A549 (cell line): ENCODE data around the gene ZNF740. TPM values are rescaled to one million over a fixed set of nuclear protein-coding genes. Genes with fewer than 3 reads are reported as not detected.

Experiments
- ATAC-seq, 2 experiments: fragments of 200-7000 bp in 1 of 2; fragments of >200 bp in 1 of 2; cut with Nextera tagmentation in 1 of 2; cut with Tn5 transposase in 1 of 2; 3 replicates each; pipeline versions ENCODE4 v1.8.0 to v1.9.1; 2018 to 2020; ENCODE audit warnings: mild to moderate bottlenecking in 1 of 2, moderate library complexity in 1 of 2
- CTCF ChIA-PET: fragments of 300-600 bp; sonication (Branson Sonifier 250); formaldehyde crosslinking; extraction: SDS; loops from one replicate; lab custom pipeline; 2021; ENCODE audit warnings: antibody characterized with exemption, inconsistent platforms; lab: Yijun Ruan, JAX
- POLR2A ChIA-PET: fragments of 350-600 bp; formaldehyde crosslinking; extraction: SDS; loops from one replicate; lab custom pipeline; 2021; ENCODE audit warnings: antibody characterized with exemption, inconsistent platforms; lab: Yijun Ruan, JAX
- DNase-seq, 2 experiments: peaks; one replicate each; pipeline versions ENCODE4 v3.0.0 to v3.0.0-alpha.2; 2011 to 2016; ENCODE audit warnings: low read depth in 1 of 2, low spot score in 1 of 2
- FAIRE-seq: peaks from 2 replicates; lab custom pipeline; 2011; peaks lifted over from hg19 to GRCh38; lab: Jason Lieb, UNC
- H3K27ac ChIP-seq, 2 experiments: fragments of >200 bp; sonication (Bioruptor Twin); formaldehyde crosslinking; 3 replicates each; pipeline ENCODE4 v1.5.1; 2016 to 2017
- H3K4me1 ChIP-seq: fragments of >200 bp; sonication (Bioruptor Twin); formaldehyde crosslinking; 3 replicates; pipeline ENCODE4 v1.6.1; 2016
- H3K4me2 ChIP-seq: fragments of >200 bp; sonication (Bioruptor Twin); formaldehyde crosslinking; 3 replicates; pipeline ENCODE4 v1.6.1; 2016
- H3K4me3 ChIP-seq: fragments of >200 bp; sonication (Bioruptor Twin); formaldehyde crosslinking; 3 replicates; pipeline ENCODE4 v1.5.1; 2016
- H3K9me3 ChIP-seq: fragments of >200 bp; sonication (Bioruptor Twin); formaldehyde crosslinking; 3 replicates; pipeline ENCODE4 v1.6.1; 2016
- CBX2 ChIP-seq: fragments of 200-600 bp; sonication (generic); IDR thresholded peaks from 2 replicates; pipeline ENCODE4 v1.6.1; 2016; ENCODE audit warnings: low read depth, mild to moderate bottlenecking, borderline replicate concordance
- CEBPB ChIP-seq, 2 experiments: fragments of >200 bp in 1 of 2; sonication (Bioruptor Twin) in 1 of 2; formaldehyde crosslinking in 1 of 2; IDR thresholded peaks; 2 replicates each; pipeline ENCODE4 v1.6.1; 2012 to 2016
- CHD2 ChIP-seq: fragments of 150-350 bp; IDR thresholded peaks from 2 replicates; pipeline ENCODE4 v1.6.1; 2014; ENCODE audit warnings: low read length; ENCODE audit not compliant: partially characterized antibody
- ESRRA ChIP-seq: fragments of 150-350 bp; IDR thresholded peaks from 2 replicates; pipeline ENCODE4 v1.6.1; 2014; ENCODE audit warnings: mild to moderate bottlenecking, low read length, borderline replicate concordance
- FOSL2 ChIP-seq, 2 experiments: fragments of 450-650 bp in 1 of 2; fragments of >200 bp in 1 of 2; sonication (Bioruptor Twin) in 1 of 2; formaldehyde crosslinking; IDR thresholded peaks; 2 replicates each; pipeline versions ENCODE4 v1.5.0 to v1.6.1; 2016 to 2020; ENCODE audit warnings: mild to moderate bottlenecking in 1 of 2, moderate library complexity in 1 of 2
- FOXS1 ChIP-seq: fragments of 250-450 bp; sonication (Bioruptor Pico); IDR thresholded peaks from 2 replicates; pipeline ENCODE4 v1.5.0; 2020; ENCODE audit warnings: mild to moderate bottlenecking, moderate library complexity
- HOXB13 ChIP-seq: fragments of 250-450 bp; sonication (Bioruptor Pico); IDR thresholded peaks from 2 replicates; pipeline ENCODE4 v1.5.0; 2020; ENCODE audit warnings: low read depth, mild to moderate bottlenecking, moderate library complexity
- KDM5A ChIP-seq: fragments of 200-600 bp; sonication (generic); IDR thresholded peaks from 2 replicates; pipeline ENCODE4 v1.6.1; 2016; ENCODE audit warnings: antibody characterized with exemption, mild to moderate bottlenecking
- MAFK ChIP-seq: fragments of 450-650 bp; IDR thresholded peaks from 2 replicates; pipeline ENCODE4 v1.6.1; 2014; ENCODE audit not compliant: partially characterized antibody
- MAZ ChIP-seq: fragments of 150-350 bp; IDR thresholded peaks from 2 replicates; pipeline ENCODE4 v1.6.1; 2014; ENCODE audit warnings: antibody characterized with exemption, low read depth, low read length, borderline replicate concordance
- MYC ChIP-seq: IDR thresholded peaks from 2 replicates; pipeline ENCODE4 v1.6.1; 2012; ENCODE audit warnings: mild to moderate bottlenecking, inconsistent platforms, low read length, improper control_type of control experiment, borderline replicate concordance
- NPAS2 ChIP-seq: fragments of 250-450 bp; sonication (Bioruptor Pico); IDR thresholded peaks from 2 replicates; pipeline ENCODE4 v1.8.0; 2022; ENCODE audit warnings: mild to moderate bottlenecking, moderate library complexity, borderline replicate concordance
- PHF8 ChIP-seq: fragments of 200-600 bp; sonication (generic); IDR thresholded peaks from 2 replicates; pipeline ENCODE4 v1.6.1; 2016; ENCODE audit warnings: low read depth, mild to moderate bottlenecking, antibody characterized with exemption, moderate library complexity, borderline replicate concordance
- RARB ChIP-seq: fragments of 250-450 bp; sonication (Bioruptor Pico); IDR thresholded peaks from 2 replicates; pipeline ENCODE4 v1.8.0; 2021; ENCODE audit warnings: mild to moderate bottlenecking, moderate library complexity
- SMC3 ChIP-seq: fragments of >200 bp; sonication (Bioruptor Twin); formaldehyde crosslinking; IDR thresholded peaks from 3 replicates; pipeline ENCODE4 v1.6.1; 2018; ENCODE audit warnings: inconsistent platforms
- ZFP36 ChIP-seq: fragments of 450-650 bp; IDR thresholded peaks from 2 replicates; pipeline ENCODE4 v1.6.1; 2014; ENCODE audit warnings: borderline replicate concordance; ENCODE audit not compliant: partially characterized antibody
- WGBS: methylation state at CpG from one replicate; pipeline ENCODE4 v1.1.6; 2017; ENCODE audit errors: missing lambda C conversion rate; 5-methylcytosine and 5-hydroxymethylcytosine counted together
- polyA plus RNA-seq, 4 experiments: library from polyadenylated mRNA; depleted of rRNA in 3 of 4; stranded (reverse); fragments of >200 nt; fragmentation: RNase III in 1 of 4; extraction: RNeasy Plus Mini Kit Qiagen cat#74134 plus additional on column Dnase treatment in 1 of 4; gene quantifications; 2 replicates in 3 of 4; 3 replicates in 1 of 4; pipeline ENCODE4 v1.2.3, GENCODE V29; 2011 to 2017
- TF ChIP-seq, protein P1 (sequence below): fragments of 250-450 bp; sonication (Bioruptor Pico); IDR thresholded peaks from 2 replicates; pipeline ENCODE4 v1.5.0; 2020; ENCODE audit warnings: low read depth, mild to moderate bottlenecking, moderate library complexity
- TF ChIP-seq, protein P2 (sequence below): IDR thresholded peaks from 2 replicates; pipeline ENCODE4 v1.6.1; 2012
- TF ChIP-seq, protein P3 (sequence below): fragments of 450-650 bp; IDR thresholded peaks from 2 replicates; pipeline ENCODE4 v1.6.1; 2014; ENCODE audit warnings: antibody characterized with exemption
- TF ChIP-seq, protein P4 (sequence below): fragments of >200 bp; sonication (Bioruptor Twin); formaldehyde crosslinking; IDR thresholded peaks from 3 replicates; pipeline ENCODE4 v1.5.1; 2016

ZNF740 gene
- polyA plus RNA-seq, 2 of the 4 experiments (the other 2 are of a cell fraction), result 15.1 to 28.8 TPM

DNA sequence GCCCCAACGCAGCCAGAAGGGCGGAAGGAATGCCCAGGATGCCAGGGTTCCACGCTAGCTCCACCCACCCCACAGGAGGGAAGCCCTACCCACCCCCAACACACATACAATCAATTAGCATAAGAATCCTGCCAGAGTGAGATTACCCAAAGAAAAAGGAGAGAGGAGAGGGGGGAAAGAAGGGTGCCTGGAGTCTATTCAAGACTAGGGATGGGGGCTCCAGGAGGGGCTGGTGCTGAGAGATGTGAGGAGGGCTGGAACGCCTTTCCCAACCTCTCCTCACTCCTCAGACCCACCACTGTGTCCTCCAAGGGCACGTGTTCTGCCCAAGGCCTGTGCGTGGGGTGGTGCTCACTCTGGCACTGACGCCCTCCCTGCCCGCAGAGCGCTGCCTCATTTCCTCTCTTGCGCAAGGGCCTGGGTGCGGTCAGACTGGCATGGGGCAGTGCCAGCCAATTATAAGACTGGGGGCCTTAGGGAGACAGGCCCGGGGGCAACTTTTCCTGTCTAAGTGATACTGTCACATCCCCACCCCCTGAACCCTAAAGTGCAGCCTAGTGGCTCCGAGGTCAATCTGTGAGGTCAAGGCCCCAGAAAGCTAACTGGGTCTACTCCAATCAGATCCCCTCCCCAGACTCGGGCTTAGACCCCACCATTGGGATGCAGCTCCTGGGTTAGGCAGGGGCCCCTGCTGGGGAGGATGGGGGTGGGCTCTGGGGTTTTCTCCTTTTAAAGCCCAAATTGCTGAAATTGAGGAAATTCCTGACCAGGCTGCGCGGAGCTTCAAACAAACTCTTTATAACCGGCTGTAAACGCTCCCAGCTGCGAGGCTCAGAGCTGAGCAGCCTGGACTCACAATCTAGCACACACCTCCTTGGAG is 36.8 kb downstream of the ZNF740 start:
- H3K4me2 ChIP-seq, result peak overlapping the region; percentile 97
- H3K4me1 ChIP-seq, result peaks cover 35% of the 10 kb centered on the region
- DNase-seq (peak in 1 of 2 experiments; percentile 52), FAIRE-seq (no peak), ATAC-seq (no peak)
- 67% methylated on average over 19 of the region's 19 CpGs for WGBS
- peak overlapping the region; percentile 14 to 98 for H3K27ac ChIP-seq
- H3K9me3 ChIP-seq, result no peaks in the 10 kb centered on the region
- H3K4me3 ChIP-seq, result no peak overlapping the region
- ChIA-PET POLR2A (interaction anchor here (0.8 kb wide), 1 partner anchor 224 kb away, joined by 3 read pairs; no protein-coding TSS in a partner anchor), CTCF (interaction anchor here (0.9 to 33.2 kb wide), 9 partner anchors 17 to 104 kb away, joined by 3 to 1046 read pairs (median 103); partner anchors contain the start of genes AAAS, ESPL1, MYG1 and PFDN5)
- peak; percentile 82 to 97 for TF ChIP-seq CEBPB (IDR thresholded peaks at IDR 0.05)
- TF ChIP-seq KDM5A, result no peak
- TF ChIP-seq, protein P1, sequence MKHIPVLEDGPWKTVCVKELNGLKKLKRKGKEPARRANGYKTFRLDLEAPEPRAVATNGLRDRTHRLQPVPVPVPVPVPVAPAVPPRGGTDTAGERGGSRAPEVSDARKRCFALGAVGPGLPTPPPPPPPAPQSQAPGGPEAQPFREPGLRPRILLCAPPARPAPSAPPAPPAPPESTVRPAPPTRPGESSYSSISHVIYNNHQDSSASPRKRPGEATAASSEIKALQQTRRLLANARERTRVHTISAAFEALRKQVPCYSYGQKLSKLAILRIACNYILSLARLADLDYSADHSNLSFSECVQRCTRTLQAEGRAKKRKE, result 0 out of 2 replicates have a peak, but pooled peaks have one; percentile 24
- TF ChIP-seq PHF8, result no peak
- TF ChIP-seq, protein P2, sequence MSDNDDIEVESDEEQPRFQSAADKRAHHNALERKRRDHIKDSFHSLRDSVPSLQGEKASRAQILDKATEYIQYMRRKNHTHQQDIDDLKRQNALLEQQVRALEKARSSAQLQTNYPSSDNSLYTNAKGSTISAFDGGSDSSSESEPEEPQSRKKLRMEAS, result peak; percentile 67
- TF ChIP-seq RARB, result no peak
- TF ChIP-seq, protein P3, sequence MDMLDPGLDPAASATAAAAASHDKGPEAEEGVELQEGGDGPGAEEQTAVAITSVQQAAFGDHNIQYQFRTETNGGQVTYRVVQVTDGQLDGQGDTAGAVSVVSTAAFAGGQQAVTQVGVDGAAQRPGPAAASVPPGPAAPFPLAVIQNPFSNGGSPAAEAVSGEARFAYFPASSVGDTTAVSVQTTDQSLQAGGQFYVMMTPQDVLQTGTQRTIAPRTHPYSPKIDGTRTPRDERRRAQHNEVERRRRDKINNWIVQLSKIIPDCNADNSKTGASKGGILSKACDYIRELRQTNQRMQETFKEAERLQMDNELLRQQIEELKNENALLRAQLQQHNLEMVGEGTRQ, result peak; percentile 10; the same call in 1 of the 2 replicates

DNA sequence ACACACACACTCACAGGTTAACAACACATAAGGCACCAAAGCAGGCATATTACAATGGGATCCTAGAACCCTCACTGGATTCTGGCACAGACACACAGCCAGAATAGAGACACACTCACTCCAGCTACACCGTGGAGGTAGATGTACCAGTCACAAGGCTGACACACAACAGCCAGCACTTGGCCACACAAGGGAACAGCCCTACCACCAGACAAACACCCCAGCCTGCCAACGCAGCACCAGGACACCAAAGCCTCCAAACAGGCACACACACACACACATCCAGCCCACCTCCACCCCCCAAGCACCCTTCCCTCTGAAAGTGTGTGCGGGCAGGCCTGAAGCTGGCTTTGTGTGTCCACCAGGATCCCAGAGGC is 37.4 kb downstream of the ZNF740 start:
- no peak overlapping the region for H3K4me3 ChIP-seq
- H3K4me2 ChIP-seq, result peak overlapping the region; percentile 97
- no peak for ATAC-seq
- TF ChIP-seq, protein P4, sequence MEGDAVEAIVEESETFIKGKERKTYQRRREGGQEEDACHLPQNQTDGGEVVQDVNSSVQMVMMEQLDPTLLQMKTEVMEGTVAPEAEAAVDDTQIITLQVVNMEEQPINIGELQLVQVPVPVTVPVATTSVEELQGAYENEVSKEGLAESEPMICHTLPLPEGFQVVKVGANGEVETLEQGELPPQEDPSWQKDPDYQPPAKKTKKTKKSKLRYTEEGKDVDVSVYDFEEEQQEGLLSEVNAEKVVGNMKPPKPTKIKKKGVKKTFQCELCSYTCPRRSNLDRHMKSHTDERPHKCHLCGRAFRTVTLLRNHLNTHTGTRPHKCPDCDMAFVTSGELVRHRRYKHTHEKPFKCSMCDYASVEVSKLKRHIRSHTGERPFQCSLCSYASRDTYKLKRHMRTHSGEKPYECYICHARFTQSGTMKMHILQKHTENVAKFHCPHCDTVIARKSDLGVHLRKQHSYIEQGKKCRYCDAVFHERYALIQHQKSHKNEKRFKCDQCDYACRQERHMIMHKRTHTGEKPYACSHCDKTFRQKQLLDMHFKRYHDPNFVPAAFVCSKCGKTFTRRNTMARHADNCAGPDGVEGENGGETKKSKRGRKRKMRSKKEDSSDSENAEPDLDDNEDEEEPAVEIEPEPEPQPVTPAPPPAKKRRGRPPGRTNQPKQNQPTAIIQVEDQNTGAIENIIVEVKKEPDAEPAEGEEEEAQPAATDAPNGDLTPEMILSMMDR, result no peak
- no peak for TF ChIP-seq MAFK
- 63% methylated on average over 3 of the region's 3 CpGs for WGBS
- no peaks in the 10 kb centered on the region for H3K9me3 ChIP-seq
- FAIRE-seq, result no peak
- CTCF ChIA-PET, result interaction anchor here (0.9 to 33.2 kb wide), 6 partner anchors 34 to 104 kb away, joined by 3 to 1046 read pairs (median 6); partner anchors contain the start of genes AAAS, ESPL1, MYG1 and PFDN5
- H3K4me1 ChIP-seq, result peaks cover 41% of the 10 kb centered on the region
- peak overlapping the region; percentile 14 to 98 for H3K27ac ChIP-seq
- POLR2A ChIA-PET, result no interaction called here
- DNase-seq, result peak in 1 of 2 experiments; percentile 39

DNA sequence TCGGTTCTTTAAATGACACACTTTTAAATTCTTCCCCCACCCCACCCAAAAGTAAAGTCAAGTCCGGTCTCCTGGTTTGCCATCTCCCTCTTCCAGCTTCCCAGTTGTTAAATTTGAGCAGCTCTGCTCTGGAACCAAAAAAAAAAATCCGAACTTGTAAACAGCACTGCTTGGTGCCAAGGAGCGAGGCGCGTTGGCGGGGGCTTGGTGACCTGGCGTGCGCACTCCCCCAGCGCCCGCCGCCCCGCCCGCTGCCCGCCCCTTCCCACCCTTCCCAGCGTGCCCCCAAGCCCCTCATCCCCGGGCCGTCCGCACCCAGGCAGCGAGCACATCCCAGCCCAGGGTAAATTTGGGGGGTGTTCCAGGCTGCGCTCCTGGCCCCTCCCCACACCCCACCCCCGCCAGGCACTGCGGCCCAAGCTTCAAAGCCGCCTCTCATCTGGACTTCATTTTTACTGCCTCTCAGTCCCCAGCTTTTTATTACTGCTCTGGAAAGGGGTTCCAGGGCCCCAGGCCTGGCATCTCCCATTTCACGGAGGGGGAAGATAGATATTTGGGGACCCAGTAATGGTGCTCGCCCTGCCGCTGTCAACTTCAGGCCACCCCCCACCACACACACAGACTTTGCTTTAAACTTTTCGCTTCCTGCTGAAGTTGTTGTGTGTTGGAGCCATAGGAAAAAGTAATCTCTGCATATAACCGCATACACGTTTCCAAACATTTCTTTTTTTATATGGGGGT is 38.2 kb downstream of the ZNF740 start:
- peak overlapping the region; percentile 61 for H3K4me3 ChIP-seq
- CTCF ChIA-PET, result interaction anchor here (1.2 to 33.2 kb wide), 10 partner anchors 20 to 153 kb away, joined by 3 to 1046 read pairs (median 8); partner anchors contain the start of genes AAAS, ESPL1, MYG1 and PFDN5
- TF ChIP-seq SMC3 (no peak), FOXS1 (CRISPR knock-in tag) (no peak), ESRRA (no peak), FOSL2 (IDR thresholded peaks at IDR 0.05) (no peak), FOSL2 (CRISPR knock-in tag; IDR thresholded peaks at IDR 0.05) (no peak), MYC (no peak), HOXB13 (CRISPR knock-in tag) (no peak), ZFP36 (no peak), MAZ (no peak), NPAS2 (no peak), MAFK (no peak), CHD2 (no peak), CBX2 (no peak)
- no peak for FAIRE-seq
- no peak for ATAC-seq
- POLR2A ChIA-PET, result interaction anchor here (0.8 to 1.6 kb wide), 2 partner anchors 77 to 103 kb away, joined by 5 to 6 read pairs; partner anchors contain the start of genes AAAS and PFDN5
- peaks cover 49% of the 10 kb centered on the region for H3K4me1 ChIP-seq
- WGBS, result 83% methylated on average over 21 of the region's 30 CpGs
- peak overlapping the region; percentile 97 for H3K4me2 ChIP-seq
- H3K9me3 ChIP-seq, result no peaks in the 10 kb centered on the region
- peak overlapping the region; percentile 98 for H3K27ac ChIP-seq
- no peak for DNase-seq
